HepG2 (cell line): ENCODE measurements around the gene CYTH1. TPM values are rescaled to one million over a fixed set of nuclear protein-coding genes. Genes with fewer than 3 reads are reported as not detected.

Experiments used
- FOXO4 ChIP-seq: sonication (generic); formaldehyde crosslinking; conservative IDR thresholded peaks from 2 replicates; pipeline ENCODE4 v1.8.1; 2023; ENCODE audit warnings: missing genetic modification reagents
- KDM2A ChIP-seq: sonication (generic); formaldehyde crosslinking; IDR thresholded peaks from 2 replicates; pipeline ENCODE4 v1.4.0; 2020; ENCODE audit warnings: low read depth, missing genetic modification reagents, borderline replicate concordance
- KIAA2018 ChIP-seq: sonication (generic); formaldehyde crosslinking; IDR thresholded peaks from 2 replicates; pipeline ENCODE4 v1.5.0; 2020; ENCODE audit warnings: mild to moderate bottlenecking, missing genetic modification reagents, borderline replicate concordance
- MBNL3 ChIP-seq: fragments of 250-450 bp; sonication (Bioruptor Pico); conservative IDR thresholded peaks from 2 replicates; pipeline ENCODE4 v1.8.0; 2022; ENCODE audit warnings: mild to moderate bottlenecking, inconsistent platforms
- PRPF4 ChIP-seq: fragments of 200-400 bp; formaldehyde crosslinking; IDR thresholded peaks from 2 replicates; pipeline ENCODE4 v1.6.1; 2016; ENCODE audit warnings: low read length, low read depth; ENCODE audit not compliant: poor library complexity, severe bottlenecking
- PTBP1 ChIP-seq: fragments of 200-400 bp; formaldehyde crosslinking; IDR thresholded peaks from 2 replicates; pipeline ENCODE4 v1.6.1; 2018; ENCODE audit warnings: low read length, low read depth; ENCODE audit not compliant: poor library complexity, severe bottlenecking
- RFX1 ChIP-seq: fragments of 450-650 bp; IDR thresholded peaks from 2 replicates; pipeline ENCODE4 v1.6.1; 2017
- SETDB1 ChIP-seq: sonication (generic); formaldehyde crosslinking; IDR thresholded peaks from 2 replicates; pipeline ENCODE4 v1.5.1; 2020; ENCODE audit warnings: missing genetic modification reagents, mild to moderate bottlenecking, borderline replicate concordance
- SOX13 ChIP-seq, 3 experiments: fragments of 450-650 bp in 1 of 3; sonication (generic) in 1 of 3; formaldehyde crosslinking in 1 of 3; IDR thresholded peaks in 2 of 3; conservative IDR thresholded peaks in 1 of 3; 2 replicates each; pipeline versions ENCODE4 v1.5.0 to v1.6.1; 2016 to 2020; ENCODE audit warnings: antibody characterized with exemption in 1 of 3, mild to moderate bottlenecking in 1 of 3, missing compliant biosample characterization in 1 of 3, missing genetic modification reagents in 1 of 3, moderate library complexity in 1 of 3
- TBX2 ChIP-seq: sonication (generic); formaldehyde crosslinking; IDR thresholded peaks from 2 replicates; pipeline ENCODE4 v1.5.0; 2020; ENCODE audit warnings: missing genetic modification reagents, mild to moderate bottlenecking, borderline replicate concordance
- TGIF2 ChIP-seq: IDR thresholded peaks from 2 replicates; pipeline ENCODE4 v1.6.1; 2016; ENCODE audit warnings: control low read depth, missing compliant biosample characterization
- ZBTB39 ChIP-seq: sonication (generic); formaldehyde crosslinking; IDR thresholded peaks from 2 replicates; pipeline ENCODE4 v1.5.0; 2020; ENCODE audit warnings: missing genetic modification reagents
- ZKSCAN5 ChIP-seq: sonication (generic); formaldehyde crosslinking; IDR thresholded peaks from 2 replicates; pipeline ENCODE4 v1.5.1; 2020; ENCODE audit warnings: mild to moderate bottlenecking, missing genetic modification reagents
- ZNF101 ChIP-seq: sonication (generic); formaldehyde crosslinking; IDR thresholded peaks from 2 replicates; pipeline ENCODE4 v1.4.0; 2020; ENCODE audit warnings: mild to moderate bottlenecking, low read depth, missing genetic modification reagents, borderline replicate concordance
- ZNF589 ChIP-seq: sonication (generic); formaldehyde crosslinking; conservative IDR thresholded peaks from 2 replicates; pipeline ENCODE4 v1.8.0; 2022; ENCODE audit warnings: mild to moderate bottlenecking, moderate library complexity, missing genetic modification reagents
- polyA plus RNA-seq, 8 experiments: library from polyadenylated mRNA; depleted of rRNA in 3 of 8; stranded (reverse) in 7 of 8; unstranded in 1 of 8; fragments of >200 nt; fragmentation: Illumina TruSeq in 4 of 8; extraction: Trizol in 4 of 8; gene quantifications; 2 replicates each; pipeline versions ENCODE4 v1.2.1 to v1.2.3, GENCODE V29; 2011 to 2016; ENCODE audit warnings: low read depth in 4 of 8, missing spikeins in 1 of 8, mixed read lengths in 1 of 8; ENCODE audit not compliant: insufficient read depth in 1 of 8
- total RNA-seq, 5 experiments: library from RNA; depleted of rRNA; stranded (reverse); fragments of >200 nt; fragmentation: Illumina TruSeq; extraction: Trizol; gene quantifications; 2 replicates each; pipeline ENCODE4 v1.2.3, GENCODE V29; 2016; ENCODE audit warnings: low read depth in 1 of 5
- TF ChIP-seq, protein P1 (sequence below): sonication (generic); formaldehyde crosslinking; IDR thresholded peaks from 2 replicates; pipeline ENCODE4 v1.4.0; 2020; ENCODE audit warnings: mild to moderate bottlenecking, missing genetic modification reagents

Gene CYTH1
- total and polyA plus RNA-seq, 2 of the 13 experiments (the other 11 are each of a cell fraction or from before 2014, with no cell fraction given), result 20.1 to 48.9 TPM

GRCh38 chr17:78746263-78746948 lies 35.7 kb downstream of the CYTH1 start (continued):
- TF ChIP-seq SOX13 (IDR thresholded peaks at IDR 0.05), result no peak
- TF ChIP-seq SOX13 (CRISPR knock-in tag; conservative IDR thresholded peaks at IDR 0.05 in 1 of 2, IDR thresholded peaks at IDR 0.05 in 1 of 2), result peak in 1 of 2 experiments; percentile 71; a peak in 2 of 4 replicates
- no peak for TF ChIP-seq TGIF2
- TF ChIP-seq ZKSCAN5 (CRISPR knock-in tag), result no peak
- TF ChIP-seq PRPF4, result no peak
- TF ChIP-seq ZNF589 (CRISPR knock-in tag), result no peak
- TF ChIP-seq KDM2A (CRISPR knock-in tag), result no peak
- no peak for TF ChIP-seq KIAA2018 (CRISPR knock-in tag)
- no peak for TF ChIP-seq ZNF101
- no peak for TF ChIP-seq RFX1
- TF ChIP-seq TBX2 (CRISPR knock-in tag), result peak; percentile 51; the same call in 1 of the 2 replicates
- no peak for TF ChIP-seq PTBP1
- no peak for TF ChIP-seq SETDB1 (CRISPR knock-in tag)
- TF ChIP-seq ZBTB39 (CRISPR knock-in tag), result no peak
- no peak for TF ChIP-seq MBNL3
- TF ChIP-seq FOXO4 (CRISPR knock-in tag), result no peak
- TF ChIP-seq, protein P1, sequence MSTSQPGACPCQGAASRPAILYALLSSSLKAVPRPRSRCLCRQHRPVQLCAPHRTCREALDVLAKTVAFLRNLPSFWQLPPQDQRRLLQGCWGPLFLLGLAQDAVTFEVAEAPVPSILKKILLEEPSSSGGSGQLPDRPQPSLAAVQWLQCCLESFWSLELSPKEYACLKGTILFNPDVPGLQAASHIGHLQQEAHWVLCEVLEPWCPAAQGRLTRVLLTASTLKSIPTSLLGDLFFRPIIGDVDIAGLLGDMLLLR, result no peak
